Breast epithelium (tissue), 3 donors: Measurements from ENCODE around the gene GRPEL2.

Experiments
- CTCF ChIP-seq, 3 donors: fragments of 450-650 bp; IDR thresholded peaks; one replicate each; pipeline ENCODE4 v1.5.1; 2016 to 2017; ENCODE audit warnings: antibody characterized with exemption in 3 of 3, mild to moderate bottlenecking in 3 of 3, moderate library complexity in 3 of 3
- POLR2A ChIP-seq: fragments of 450-650 bp; IDR thresholded peaks from one replicate; pipeline ENCODE4 v1.6.1; 2016; ENCODE audit warnings: antibody characterized with exemption, mild to moderate bottlenecking, moderate library complexity

- no peak for TF ChIP-seq CTCF (IDR thresholded peaks at IDR 0.05)
- no peak for TF ChIP-seq POLR2A
These were observed 3.4 kb upstream of the GRPEL2 start for GRCh38 chr5:149341876-149342275.
